IPS-18a (cell line): ENCODE measurements around the gene LHX4.

Experiments
- H3K27ac ChIP-seq: one replicate; pipeline ENCODE4 v1.5.1; 2013; ENCODE audit warnings: low read length
- H3K27me3 ChIP-seq: one replicate; pipeline ENCODE4 v1.6.1; 2013; ENCODE audit warnings: mild to moderate bottlenecking, low read length; ENCODE audit not compliant: control insufficient read depth, insufficient read depth
- H3K36me3 ChIP-seq: one replicate; pipeline ENCODE4 v1.6.1; 2013; ENCODE audit warnings: low read depth, low read length; ENCODE audit not compliant: control insufficient read depth
- H3K4me1 ChIP-seq: one replicate; pipeline ENCODE4 v1.6.1; 2013; ENCODE audit warnings: low read depth, low read length; ENCODE audit not compliant: control insufficient read depth
- H3K4me3 ChIP-seq: one replicate; pipeline ENCODE4 v1.5.1; 2013; ENCODE audit warnings: low read length
- H3K9ac ChIP-seq: one replicate; pipeline ENCODE4 v1.6.1; 2013; ENCODE audit warnings: mild to moderate bottlenecking, low read length, moderate library complexity
- H3K9me3 ChIP-seq: one replicate; pipeline ENCODE4 v1.6.1; 2013; ENCODE audit warnings: low read depth, low read length; ENCODE audit not compliant: control insufficient read depth

Gene LHX4

DNA sequence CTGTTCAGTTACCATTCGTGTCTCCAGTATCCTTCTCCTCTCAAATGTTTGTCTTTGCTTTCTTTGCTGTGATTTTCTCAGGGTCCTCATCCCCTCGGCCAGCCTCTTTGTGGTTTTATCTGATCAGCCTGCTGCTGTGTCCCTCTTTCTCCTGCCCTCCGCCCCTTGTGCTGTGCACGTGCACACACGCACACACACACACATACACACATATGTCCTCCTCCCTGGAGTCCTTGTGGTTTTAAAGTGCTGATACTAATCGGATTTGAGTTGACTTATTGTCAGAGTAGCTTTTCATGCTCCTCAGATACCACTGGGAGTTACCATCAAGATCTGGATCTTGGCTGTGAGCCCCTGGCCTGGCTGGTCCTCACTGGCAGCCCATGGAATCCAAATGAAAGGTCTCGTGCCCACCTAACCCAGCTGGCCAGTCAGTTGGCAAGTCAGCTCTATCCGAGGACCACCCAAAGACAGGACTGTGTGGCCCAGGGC, 41.3 kb upstream of the LHX4 start:
- Histone ChIP-seq H3K27me3 (no peaks in the 10 kb centered on the region), H3K4me3 (no peak overlapping the region), H3K27ac (no peak overlapping the region), H3K36me3 (peaks cover 41% of the 10 kb centered on the region), H3K4me1 (no peaks in the 10 kb centered on the region), H3K9ac (no peak overlapping the region), H3K9me3 (no peaks in the 10 kb centered on the region)

DNA sequence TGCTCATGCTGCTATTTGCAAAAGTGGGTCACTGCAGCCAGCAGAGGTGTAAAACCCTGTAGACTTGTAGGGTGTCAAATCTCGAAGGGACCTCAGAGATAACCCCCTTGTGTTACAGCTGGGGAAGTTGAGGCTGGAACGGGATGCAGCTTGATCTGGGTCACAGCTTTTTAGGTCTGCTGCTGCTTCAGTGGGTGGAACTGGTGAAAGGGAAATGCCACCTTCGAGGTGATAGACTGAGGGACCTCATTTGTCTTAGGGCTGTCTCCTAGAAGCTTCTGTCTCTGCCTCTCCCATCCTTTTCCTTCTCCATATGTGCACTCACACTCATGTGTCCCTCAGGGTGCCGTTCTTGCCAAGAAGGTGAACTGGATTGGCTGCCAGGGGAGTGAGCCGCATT, 40.0 kb upstream of the LHX4 start:
- H3K9ac ChIP-seq: no peak overlapping the region
- H3K4me3 ChIP-seq: no peak overlapping the region
- no peaks in the 10 kb centered on the region for H3K27me3 ChIP-seq
- peaks cover 3% of the 10 kb centered on the region for H3K4me1 ChIP-seq
- peaks cover 31% of the 10 kb centered on the region for H3K36me3 ChIP-seq
- H3K9me3 ChIP-seq: no peaks in the 10 kb centered on the region
- H3K27ac ChIP-seq: no peak overlapping the region

DNA sequence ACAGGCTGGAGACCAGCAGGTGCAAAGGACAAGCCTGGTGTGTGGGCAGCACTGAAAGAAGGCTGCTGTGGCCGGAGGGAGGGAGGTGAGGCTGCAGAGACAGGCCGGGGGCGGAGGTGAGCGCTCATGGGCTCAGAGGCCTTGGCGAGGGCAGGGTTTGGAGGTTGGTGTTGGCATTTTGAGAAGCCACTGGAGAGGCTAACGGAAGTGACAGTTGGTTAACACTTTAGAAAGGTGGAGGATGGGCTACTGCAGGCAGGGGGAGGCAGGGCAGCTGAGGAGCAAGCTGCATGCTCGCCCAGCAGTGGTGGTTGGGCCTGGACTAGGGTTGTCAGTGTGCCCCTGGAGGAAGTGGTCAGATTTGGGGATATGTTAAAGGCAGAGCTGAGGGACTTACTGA, 37.9 kb upstream of the LHX4 start:
- Histone ChIP-seq H3K9ac (no peak overlapping the region), H3K9me3 (no peaks in the 10 kb centered on the region), H3K27me3 (no peaks in the 10 kb centered on the region), H3K4me3 (no peak overlapping the region), H3K27ac (no peak overlapping the region), H3K4me1 (peaks cover 3% of the 10 kb centered on the region), H3K36me3 (peaks cover 30% of the 10 kb centered on the region)

DNA sequence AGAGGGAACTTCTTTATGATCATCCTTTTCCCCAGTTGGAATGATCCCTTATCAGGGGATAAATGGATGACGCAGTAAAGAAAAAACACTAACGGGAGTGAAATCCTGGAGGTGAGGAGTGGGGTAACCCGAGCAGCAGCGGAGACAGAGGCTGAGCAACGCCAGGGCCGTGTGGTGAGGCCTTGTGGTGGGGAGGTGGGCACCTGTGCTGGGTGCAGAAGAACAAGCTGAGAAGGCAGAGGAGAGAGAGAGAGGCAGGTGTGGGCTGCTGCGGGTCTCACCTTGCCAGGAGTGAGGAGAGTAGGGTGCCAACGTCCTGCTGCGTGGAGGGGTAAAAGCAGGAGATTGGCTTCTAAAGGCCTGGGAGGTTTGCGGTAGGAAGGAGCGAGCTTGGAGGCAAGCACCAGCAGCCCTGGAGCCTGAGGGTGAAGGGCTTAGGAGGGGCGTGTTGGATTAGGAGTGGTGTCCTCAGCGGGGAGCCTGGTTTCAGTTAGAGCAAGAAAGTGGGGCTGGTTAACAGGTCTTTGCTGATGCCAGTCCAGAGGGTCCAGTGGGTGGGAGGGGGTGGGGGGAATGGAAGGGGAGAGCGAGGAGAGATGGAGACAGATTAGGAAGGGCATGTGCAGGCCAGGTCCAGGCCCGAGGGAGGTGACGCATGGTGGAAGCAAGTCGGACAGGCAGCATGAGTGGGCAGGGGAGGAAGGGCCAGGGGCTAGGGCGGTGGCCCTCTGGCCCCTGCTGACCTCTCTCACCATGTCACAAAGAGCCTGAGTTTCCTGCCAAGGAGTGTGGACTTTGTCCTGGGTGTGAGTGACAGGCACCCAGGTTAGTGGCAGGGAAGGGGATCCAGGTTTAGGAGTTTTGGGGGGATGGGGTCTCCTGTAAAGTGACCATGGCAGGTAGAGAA, 36.7 kb upstream of the LHX4 start:
- H3K9ac ChIP-seq: no peak overlapping the region
- no peak overlapping the region for H3K4me3 ChIP-seq
- H3K36me3 ChIP-seq: peaks cover 30% of the 10 kb centered on the region
- no peaks in the 10 kb centered on the region for H3K27me3 ChIP-seq
- no peak overlapping the region for H3K27ac ChIP-seq
- H3K9me3 ChIP-seq: no peaks in the 10 kb centered on the region
- H3K4me1 ChIP-seq: peaks cover 3% of the 10 kb centered on the region

DNA sequence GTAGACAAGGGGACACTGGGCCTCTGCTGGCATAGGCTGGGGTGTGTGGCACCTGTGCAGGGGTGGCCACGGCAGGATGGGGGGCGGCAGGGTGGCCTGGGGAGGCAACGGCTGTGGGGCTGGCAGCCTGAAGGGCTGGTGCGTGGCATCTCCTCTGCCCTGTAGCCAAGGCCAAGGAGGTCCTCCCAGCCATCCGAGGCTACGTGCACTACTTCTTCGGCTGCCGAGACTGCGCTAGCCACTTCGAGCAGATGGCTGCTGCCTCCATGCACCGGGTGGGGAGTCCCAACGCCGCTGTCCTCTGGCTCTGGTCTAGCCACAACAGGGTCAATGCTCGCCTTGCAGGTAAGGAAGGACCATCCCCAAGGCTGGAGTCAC, 36.0 kb upstream of the LHX4 start:
- no peaks in the 10 kb centered on the region for H3K9me3 ChIP-seq
- no peaks in the 10 kb centered on the region for H3K27me3 ChIP-seq
- peaks cover 26% of the 10 kb centered on the region for H3K36me3 ChIP-seq
- H3K4me1 ChIP-seq: peaks cover 3% of the 10 kb centered on the region
- no peak overlapping the region for H3K4me3 ChIP-seq
- H3K9ac ChIP-seq: no peak overlapping the region
- no peak overlapping the region for H3K27ac ChIP-seq

DNA sequence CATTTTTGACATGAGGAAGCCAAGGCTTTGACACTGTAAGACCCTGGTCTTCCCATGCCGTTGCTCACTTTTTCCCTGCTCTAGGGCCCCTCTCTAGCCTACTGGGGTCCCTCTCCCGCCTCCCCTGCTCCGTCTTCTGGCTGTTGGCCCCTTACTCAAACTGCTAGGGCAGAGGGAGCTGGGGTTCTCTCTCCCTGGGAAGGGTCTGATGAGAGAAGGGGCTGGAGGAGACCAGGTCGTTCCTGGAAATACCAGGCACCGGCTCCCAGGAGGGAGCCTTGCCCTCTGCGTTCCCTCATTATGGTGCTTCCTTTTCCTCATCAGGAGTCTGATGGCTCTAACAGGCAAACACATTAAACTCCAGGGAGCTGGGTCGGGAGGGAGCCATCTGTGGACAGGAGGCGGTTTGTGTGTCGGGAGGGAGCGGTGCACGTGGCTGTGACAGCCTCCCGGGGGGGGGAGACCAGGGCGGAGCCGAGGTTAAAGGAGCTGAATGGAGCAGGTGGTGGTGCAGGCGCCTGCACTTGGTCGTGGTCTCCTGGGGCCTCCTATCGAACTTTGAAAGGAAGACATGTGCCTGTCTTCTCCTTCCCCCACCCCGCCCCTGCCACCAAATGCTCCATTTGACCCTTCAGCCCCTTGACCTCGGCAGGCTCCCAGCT, 35.4 kb upstream of the LHX4 start:
- peaks cover 3% of the 10 kb centered on the region for H3K4me1 ChIP-seq
- H3K36me3 ChIP-seq: peaks cover 23% of the 10 kb centered on the region
- H3K27ac ChIP-seq: no peak overlapping the region
- no peak overlapping the region for H3K4me3 ChIP-seq
- no peak overlapping the region for H3K9ac ChIP-seq
- no peaks in the 10 kb centered on the region for H3K27me3 ChIP-seq
- no peaks in the 10 kb centered on the region for H3K9me3 ChIP-seq

DNA sequence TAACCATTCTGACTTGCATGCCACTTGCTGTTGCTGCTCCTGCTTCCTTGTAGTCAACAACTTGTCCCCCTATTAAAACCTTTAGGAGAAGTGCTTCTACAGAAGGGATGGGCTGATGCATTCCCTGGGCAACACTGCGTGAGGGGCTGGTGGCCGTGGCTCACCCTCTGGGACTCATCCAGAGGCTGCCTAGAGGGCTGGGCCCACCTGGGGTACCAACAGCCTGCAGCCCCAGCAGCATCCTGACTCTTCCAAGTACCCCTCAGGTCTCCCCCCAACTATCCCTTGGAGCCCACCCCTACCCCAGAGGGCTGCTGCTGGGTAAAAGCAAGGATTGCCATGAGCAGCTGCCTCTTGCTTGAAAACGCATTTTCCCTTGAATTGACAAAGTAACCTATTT, 34.7 kb upstream of the LHX4 start:
- Histone ChIP-seq H3K9ac (no peak overlapping the region), H3K4me3 (no peak overlapping the region), H3K27me3 (no peaks in the 10 kb centered on the region), H3K4me1 (peaks cover 3% of the 10 kb centered on the region), H3K36me3 (peaks cover 16% of the 10 kb centered on the region), H3K27ac (no peak overlapping the region), H3K9me3 (no peaks in the 10 kb centered on the region)

DNA sequence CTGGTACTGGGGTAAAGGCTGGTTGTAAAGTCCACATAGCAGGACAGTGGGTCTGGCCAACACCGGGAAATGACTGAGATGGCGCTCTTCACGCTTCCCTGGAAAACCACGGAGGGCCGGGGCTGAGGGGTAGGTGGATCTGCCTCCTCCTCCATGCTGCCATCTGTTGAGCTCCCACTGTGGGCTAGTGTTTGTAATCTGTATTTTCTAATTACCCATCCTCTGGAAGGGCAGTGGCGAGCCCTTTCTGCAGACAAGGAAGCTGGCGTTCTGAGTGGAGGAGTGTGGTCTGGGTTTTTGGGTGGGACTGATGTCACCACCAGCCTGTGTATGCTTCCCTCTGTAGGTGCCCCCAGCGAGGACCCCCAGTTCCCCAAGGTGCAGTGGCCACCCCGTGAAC, 34.1 kb upstream of the LHX4 start:
- H3K36me3 ChIP-seq: peaks cover 11% of the 10 kb centered on the region
- H3K27me3 ChIP-seq: no peaks in the 10 kb centered on the region
- no peaks in the 10 kb centered on the region for H3K9me3 ChIP-seq
- no peak overlapping the region for H3K4me3 ChIP-seq
- H3K4me1 ChIP-seq: peaks cover 3% of the 10 kb centered on the region
- H3K9ac ChIP-seq: no peak overlapping the region
- H3K27ac ChIP-seq: no peak overlapping the region

DNA sequence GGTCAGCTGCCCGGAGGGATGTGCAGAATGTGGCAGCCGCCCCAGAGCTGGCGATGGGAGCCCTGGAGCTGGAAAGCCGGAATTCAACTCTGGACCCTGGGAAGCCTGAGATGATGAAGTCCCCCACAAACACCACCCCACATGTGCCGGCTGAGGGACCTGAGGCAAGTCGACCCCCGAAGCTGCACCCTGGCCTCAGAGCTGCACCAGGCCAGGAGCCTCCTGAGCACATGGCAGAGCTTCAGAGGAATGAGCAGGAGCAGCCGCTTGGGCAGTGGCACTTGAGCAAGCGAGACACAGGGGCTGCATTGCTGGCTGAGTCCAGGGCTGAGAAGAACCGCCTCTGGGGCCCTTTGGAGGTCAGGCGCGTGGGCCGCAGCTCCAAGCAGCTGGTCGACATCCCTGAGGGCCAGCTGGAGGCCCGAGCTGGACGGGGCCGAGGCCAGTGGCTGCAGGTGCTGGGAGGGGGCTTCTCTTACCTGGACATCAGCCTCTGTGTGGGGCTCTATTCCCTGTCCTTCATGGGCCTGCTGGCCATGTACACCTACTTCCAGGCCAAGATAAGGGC, 33.5 kb upstream of the LHX4 start:
- Histone ChIP-seq H3K27ac (no peak overlapping the region), H3K36me3 (peaks cover 10% of the 10 kb centered on the region), H3K4me3 (no peak overlapping the region), H3K27me3 (no peaks in the 10 kb centered on the region), H3K9me3 (no peaks in the 10 kb centered on the region), H3K9ac (no peak overlapping the region), H3K4me1 (peaks cover 3% of the 10 kb centered on the region)

DNA sequence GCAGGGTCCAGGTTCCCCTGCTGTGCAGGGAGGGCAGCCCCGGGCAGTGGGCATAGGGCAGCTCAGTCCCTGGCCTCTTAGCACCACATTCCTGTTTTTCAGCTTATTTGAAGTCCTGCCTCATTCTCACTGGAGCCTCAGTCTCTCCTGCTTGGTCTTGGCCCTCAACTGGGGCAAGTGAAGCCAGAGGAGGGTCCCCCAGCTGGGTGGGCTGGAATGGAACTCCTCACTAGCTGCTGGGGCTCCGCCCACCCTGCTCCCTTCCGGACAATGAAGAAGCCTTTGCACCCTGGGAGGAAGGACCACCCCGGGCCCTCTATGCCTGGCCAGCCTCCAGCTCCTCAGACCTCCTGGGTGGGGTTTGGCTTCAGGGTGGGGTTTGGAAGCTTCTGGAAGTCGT, 32.8 kb upstream of the LHX4 start:
- H3K4me1 ChIP-seq: peaks cover 3% of the 10 kb centered on the region
- H3K4me3 ChIP-seq: no peak overlapping the region
- H3K27ac ChIP-seq: no peak overlapping the region
- no peaks in the 10 kb centered on the region for H3K27me3 ChIP-seq
- no peak overlapping the region for H3K9ac ChIP-seq
- H3K36me3 ChIP-seq: peaks cover 10% of the 10 kb centered on the region
- no peaks in the 10 kb centered on the region for H3K9me3 ChIP-seq

DNA sequence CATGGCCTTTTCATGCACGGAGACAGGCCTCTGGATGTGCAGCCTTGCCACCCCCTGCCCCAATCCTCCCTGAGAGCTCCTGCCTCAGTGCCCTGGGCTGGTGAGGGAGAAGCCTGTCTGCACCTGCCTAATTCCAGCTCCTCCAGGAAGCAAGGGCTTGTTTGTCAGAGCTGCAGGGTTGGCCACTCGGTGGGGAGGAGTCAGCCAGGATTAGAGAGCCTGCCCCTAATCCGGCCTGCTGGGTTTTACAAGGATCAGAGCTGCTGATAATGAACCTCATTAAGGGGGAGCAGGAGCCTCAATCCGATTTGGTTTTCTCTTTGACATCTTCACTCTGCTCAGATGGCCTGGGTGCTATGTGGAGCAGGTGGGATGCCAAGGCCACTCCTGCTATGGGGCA, 31.9 kb upstream of the LHX4 start:
- no peak overlapping the region for H3K9ac ChIP-seq
- H3K27ac ChIP-seq: no peak overlapping the region
- H3K36me3 ChIP-seq: peaks cover 10% of the 10 kb centered on the region
- H3K9me3 ChIP-seq: no peaks in the 10 kb centered on the region
- H3K4me1 ChIP-seq: peaks cover 3% of the 10 kb centered on the region
- H3K27me3 ChIP-seq: no peaks in the 10 kb centered on the region
- H3K4me3 ChIP-seq: no peak overlapping the region
